Fibroblast of lung (primary cell): Measurements from ENCODE around the gene PLEKHH2.

Source experiments
- EZH2 ChIP-seq: IDR thresholded peaks from 2 replicates; pipeline ENCODE4 v1.5.1; 2012; ENCODE audit warnings: low read length, control low read depth, mild to moderate bottlenecking; ENCODE audit errors: missing control alignments
- TF ChIP-seq, protein P1 (sequence below), 2 donors: IDR thresholded peaks in 1 of 2; conservative IDR thresholded peaks in 1 of 2; 1 replicate in 1 of 2; 2 replicates in 1 of 2; pipeline ENCODE4 v1.5.1; 2011 to 2012; ENCODE audit warnings: low read length in 2 of 2, control low read depth in 1 of 2, inconsistent platforms in 1 of 2, low read depth in 1 of 2, mild to moderate bottlenecking in 1 of 2

- TF ChIP-seq, protein P1, sequence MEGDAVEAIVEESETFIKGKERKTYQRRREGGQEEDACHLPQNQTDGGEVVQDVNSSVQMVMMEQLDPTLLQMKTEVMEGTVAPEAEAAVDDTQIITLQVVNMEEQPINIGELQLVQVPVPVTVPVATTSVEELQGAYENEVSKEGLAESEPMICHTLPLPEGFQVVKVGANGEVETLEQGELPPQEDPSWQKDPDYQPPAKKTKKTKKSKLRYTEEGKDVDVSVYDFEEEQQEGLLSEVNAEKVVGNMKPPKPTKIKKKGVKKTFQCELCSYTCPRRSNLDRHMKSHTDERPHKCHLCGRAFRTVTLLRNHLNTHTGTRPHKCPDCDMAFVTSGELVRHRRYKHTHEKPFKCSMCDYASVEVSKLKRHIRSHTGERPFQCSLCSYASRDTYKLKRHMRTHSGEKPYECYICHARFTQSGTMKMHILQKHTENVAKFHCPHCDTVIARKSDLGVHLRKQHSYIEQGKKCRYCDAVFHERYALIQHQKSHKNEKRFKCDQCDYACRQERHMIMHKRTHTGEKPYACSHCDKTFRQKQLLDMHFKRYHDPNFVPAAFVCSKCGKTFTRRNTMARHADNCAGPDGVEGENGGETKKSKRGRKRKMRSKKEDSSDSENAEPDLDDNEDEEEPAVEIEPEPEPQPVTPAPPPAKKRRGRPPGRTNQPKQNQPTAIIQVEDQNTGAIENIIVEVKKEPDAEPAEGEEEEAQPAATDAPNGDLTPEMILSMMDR (conservative IDR thresholded peaks at IDR 0.05 in 1 of 2, IDR thresholded peaks at IDR 0.05 in 1 of 2; ENCODE audit: low read depth in 1 of 2, low read length in 2 of 2), result no peak
- no peak for TF ChIP-seq EZH2
These were observed 166.1 kb downstream of the PLEKHH2 start for GRCh38 chr2:43803113-43803512.
